Measurements from ENCODE around the gene MAST4.

DNA sequence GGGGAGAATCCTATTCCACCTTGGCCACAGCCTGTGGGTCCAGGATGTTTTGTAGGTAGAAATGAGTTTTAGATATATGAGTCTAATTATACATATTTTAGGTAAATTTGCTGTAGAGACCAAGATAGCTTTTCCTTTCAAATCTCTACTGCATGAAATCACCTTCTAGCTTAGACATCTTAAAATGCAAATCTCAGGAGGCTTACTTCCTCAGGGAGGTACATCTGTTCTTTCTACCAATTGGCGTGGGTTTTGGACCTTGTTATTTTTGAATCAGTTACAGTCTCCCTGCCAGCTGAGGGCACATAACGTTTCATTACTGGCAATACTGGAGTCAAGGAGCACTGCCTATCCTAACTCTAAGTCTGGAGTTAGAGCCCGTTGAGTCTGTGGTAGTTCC, 28.7 kb upstream of the MAST4 start:
- TF ChIP-seq ZNF518A (tag by site-specific recombination; conservative IDR thresholded peaks at IDR 0.05; ENCODE audit: low read depth), result no peak
- no peak for TF ChIP-seq TCF7L2 (IDR thresholded peaks at IDR 0.05; ENCODE audit: borderline replicate concordance, low read depth, low read length)
- TF ChIP-seq, protein P1, sequence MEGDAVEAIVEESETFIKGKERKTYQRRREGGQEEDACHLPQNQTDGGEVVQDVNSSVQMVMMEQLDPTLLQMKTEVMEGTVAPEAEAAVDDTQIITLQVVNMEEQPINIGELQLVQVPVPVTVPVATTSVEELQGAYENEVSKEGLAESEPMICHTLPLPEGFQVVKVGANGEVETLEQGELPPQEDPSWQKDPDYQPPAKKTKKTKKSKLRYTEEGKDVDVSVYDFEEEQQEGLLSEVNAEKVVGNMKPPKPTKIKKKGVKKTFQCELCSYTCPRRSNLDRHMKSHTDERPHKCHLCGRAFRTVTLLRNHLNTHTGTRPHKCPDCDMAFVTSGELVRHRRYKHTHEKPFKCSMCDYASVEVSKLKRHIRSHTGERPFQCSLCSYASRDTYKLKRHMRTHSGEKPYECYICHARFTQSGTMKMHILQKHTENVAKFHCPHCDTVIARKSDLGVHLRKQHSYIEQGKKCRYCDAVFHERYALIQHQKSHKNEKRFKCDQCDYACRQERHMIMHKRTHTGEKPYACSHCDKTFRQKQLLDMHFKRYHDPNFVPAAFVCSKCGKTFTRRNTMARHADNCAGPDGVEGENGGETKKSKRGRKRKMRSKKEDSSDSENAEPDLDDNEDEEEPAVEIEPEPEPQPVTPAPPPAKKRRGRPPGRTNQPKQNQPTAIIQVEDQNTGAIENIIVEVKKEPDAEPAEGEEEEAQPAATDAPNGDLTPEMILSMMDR (tag by site-specific recombination; IDR thresholded peaks at IDR 0.05), result no peak
